ENCODE measurements around the gene ACACB.

ACACB gene

DNA sequence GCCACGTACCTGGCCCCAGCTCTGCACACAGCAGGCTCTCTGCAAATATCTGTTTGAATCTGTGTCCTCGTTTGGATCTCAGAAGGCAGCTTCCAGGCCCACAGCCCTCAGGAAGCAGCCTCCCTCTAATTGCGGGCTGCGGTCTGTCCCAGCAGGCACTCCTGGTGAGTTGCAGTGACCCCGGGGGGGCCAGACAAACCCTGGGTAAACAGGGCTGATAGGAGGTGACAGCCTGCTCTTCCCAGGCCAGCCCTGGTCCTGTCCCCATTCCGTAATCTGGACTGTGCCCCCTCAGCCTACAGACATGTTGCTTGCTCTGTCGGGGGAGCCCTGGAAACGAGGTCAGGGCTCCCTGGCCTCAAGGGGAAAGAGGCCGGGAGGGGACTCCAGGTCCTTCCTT lies 190.7 kb downstream of the ACACB start:
- Histone ChIP-seq H3K4me3 (ENCODE audit: low read length) (no peak overlapping the region), H3K36me3 (ENCODE audit: control insufficient read depth, insufficient read depth, low read length) (no peaks in the 10 kb centered on the region), H3K9me3 (ENCODE audit: control insufficient read depth, insufficient read depth, low read length) (no peaks in the 10 kb centered on the region), H3K4me1 (ENCODE audit: control insufficient read depth, insufficient read depth, low read length) (no peaks in the 10 kb centered on the region), H3K27ac (ENCODE audit: low read length) (no peak overlapping the region), H3K27me3 (ENCODE audit: control insufficient read depth, insufficient read depth, low read length) (peaks cover 25% of the 10 kb centered on the region; the same call in 1 of the 2 replicates)
- DNase-seq (ENCODE audit: low read depth, low spot score) = no peak
- no CpG with 5 or more reads among the region's 9 CpGs for WGBS (ENCODE audit: insufficient coverage, insufficient read length)

DNA sequence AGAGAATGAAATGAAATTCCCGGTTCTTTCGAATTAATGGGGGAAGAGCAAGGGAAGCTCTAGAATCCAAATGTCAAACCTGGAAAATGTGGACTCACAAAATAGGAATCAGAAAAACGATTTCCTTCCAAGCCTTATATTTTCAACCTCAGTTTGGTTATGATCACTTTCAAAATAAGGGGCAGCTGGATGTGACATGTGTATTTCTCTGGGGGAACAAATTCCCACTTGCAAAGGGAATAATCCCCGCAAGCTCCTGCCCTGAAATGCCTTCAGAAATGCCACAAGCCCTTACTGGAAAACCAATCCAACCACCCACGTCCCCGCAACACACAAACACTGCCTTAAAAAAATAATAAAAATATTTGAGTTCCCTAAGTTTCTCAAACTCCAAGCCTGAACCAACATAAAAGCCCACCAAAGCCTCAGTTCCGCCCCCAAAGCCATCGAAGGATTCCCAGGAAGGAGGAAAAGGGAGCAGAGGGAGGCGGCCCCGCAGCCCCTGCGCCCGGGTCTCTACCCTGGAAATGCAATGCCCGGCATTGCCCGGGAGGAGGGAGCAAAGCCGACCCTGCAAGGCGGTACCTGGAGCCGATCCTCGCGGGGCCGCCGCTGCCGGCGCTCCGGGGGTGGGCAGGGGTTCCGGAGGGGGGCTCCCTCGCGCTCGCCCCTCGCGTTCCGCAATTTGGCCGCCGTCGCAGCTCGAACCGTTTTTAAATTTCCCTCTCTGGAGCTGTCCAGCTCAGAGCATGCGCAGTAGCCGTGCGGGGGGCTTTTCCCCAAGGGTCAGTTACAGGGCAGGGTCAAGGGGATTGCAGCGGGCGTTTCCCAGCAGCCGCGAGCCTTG lies 192.4 kb downstream of the ACACB start, which contains the start of gene FOXN4:
Gene FOXN4, minus strand, starts transcription at position 751 of the 847 bp plus-strand sequence. CDS start 963 bp downstream, outside the sequence.
- DNase-seq (ENCODE audit: low read depth, low spot score) = no peak
- peak within 1 kb of the TSS; percentile 52; the same call in 1 of the 2 replicates for H3K4me3 ChIP-seq (ENCODE audit: low read length)
- WGBS (ENCODE audit: insufficient coverage, insufficient read length) = no CpG with 5 or more reads among the region's 43 CpGs

DNA sequence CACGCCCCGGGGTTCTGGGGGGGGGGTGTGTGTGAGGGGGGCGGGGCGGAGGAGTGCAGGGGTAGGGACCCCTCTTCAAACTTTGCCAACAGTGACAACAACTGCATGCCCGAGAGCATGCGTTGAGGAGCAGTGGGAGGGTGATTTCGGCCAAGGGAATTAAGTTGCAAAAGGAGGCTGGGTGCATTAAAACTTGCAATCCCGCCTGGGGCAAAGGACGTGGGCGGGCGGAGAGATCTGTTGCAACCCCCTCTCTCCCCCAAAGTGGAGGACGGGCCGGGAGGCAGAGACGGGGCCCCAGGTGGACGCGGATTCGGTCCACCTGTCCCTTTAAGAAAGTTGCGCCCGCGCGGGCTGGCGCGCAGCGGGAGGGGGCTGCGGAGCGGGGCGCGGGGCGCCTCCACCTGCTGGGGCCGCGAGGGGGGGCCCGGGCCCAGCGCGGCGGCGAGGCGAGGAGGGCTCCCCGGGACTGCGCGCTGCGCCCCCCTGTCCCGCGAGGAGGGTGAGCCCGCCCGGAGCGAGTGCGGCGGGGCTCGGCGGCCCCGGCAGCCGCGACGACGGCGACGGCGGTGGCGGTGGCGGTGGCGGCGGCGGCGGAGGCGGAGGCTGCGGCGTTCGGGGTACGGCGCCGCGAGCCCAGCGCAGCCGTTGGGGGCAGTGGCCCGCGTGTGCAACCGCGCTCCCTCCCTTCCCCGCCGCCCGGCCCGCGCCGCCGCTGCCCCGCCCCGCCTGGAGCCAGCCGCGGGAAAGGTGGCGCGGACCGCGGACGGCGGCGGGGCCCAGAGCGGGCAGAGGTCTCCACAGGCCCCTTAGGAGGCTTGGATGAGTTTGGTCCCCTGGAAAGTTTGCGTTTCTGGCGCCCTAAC lies 193.2 kb downstream of the ACACB start:
- Histone ChIP-seq H3K36me3 (ENCODE audit: control insufficient read depth, insufficient read depth, low read length) (no peaks in the 10 kb centered on the region), H3K27ac (ENCODE audit: low read length) (no peak overlapping the region), H3K9me3 (ENCODE audit: control insufficient read depth, insufficient read depth, low read length) (no peaks in the 10 kb centered on the region), H3K4me3 (ENCODE audit: low read length) (peak overlapping the region; percentile 52; the same call in 1 of the 2 replicates), H3K4me1 (ENCODE audit: control insufficient read depth, insufficient read depth, low read length) (no peaks in the 10 kb centered on the region), H3K27me3 (ENCODE audit: control insufficient read depth, insufficient read depth, low read length) (peaks cover 25% of the 10 kb centered on the region; the same call in 1 of the 2 replicates)
- no CpG with 5 or more reads among the region's 99 CpGs for WGBS (ENCODE audit: insufficient coverage, insufficient read length)
- no peak for DNase-seq (ENCODE audit: low read depth, low spot score)

More for the DNA sequence above, 192.4 kb downstream of the ACACB start, which contains the start of gene FOXN4:
- H3K36me3 ChIP-seq (ENCODE audit: control insufficient read depth, insufficient read depth, low read length) = no peaks in the 10 kb centered on the region
- peaks cover 25% of the 10 kb centered on the region; the same call in 1 of the 2 replicates for H3K27me3 ChIP-seq (ENCODE audit: control insufficient read depth, insufficient read depth, low read length)
- no peak within 1 kb of the TSS for H3K27ac ChIP-seq (ENCODE audit: low read length)
- H3K9me3 ChIP-seq (ENCODE audit: control insufficient read depth, insufficient read depth, low read length) = no peaks in the 10 kb centered on the region
- no peaks in the 10 kb centered on the region for H3K4me1 ChIP-seq (ENCODE audit: control insufficient read depth, insufficient read depth, low read length)

DNA sequence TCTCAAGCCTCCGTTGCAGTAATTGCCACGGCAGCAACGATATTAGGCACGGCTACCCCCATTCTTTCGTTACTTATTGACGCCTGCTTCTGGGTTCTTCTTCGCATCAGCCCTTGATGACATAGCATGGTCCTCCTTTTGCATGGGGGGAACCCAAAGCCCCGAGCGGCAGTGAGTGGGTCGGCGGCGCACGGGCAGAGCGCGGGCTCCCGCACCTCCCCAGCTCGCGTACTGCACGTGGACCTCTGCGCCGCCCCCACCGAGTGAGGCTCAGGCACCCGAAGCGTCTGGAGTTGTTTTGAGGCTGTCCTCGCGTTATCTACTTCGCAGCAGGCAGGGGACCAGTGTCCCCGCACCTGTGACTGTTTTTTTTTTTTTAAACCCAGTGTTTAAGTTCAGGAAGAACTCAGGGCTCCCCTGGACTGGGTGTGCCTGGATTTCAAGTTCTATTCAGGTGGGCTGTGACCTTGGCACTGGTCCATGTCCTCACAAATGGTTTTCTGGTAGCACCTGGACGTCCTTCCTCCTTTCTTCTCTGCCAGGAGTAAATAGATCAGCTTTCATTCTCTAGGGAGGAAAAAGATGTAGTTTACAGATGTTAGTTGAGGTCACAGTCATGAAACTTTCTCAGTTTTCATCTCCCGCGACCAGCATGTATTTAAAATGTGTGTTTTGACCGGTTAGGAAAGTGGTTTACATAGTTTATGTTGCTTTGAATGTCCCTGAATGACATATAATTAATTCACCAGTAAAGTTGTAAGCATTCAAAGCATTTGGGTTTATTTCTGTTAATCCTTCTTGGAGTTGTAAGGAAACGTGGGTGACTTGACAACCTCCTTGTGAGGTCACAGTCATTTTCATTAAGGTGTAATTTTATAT lies 194.1 kb downstream of the ACACB start:
- Histone ChIP-seq H3K9me3 (ENCODE audit: control insufficient read depth, insufficient read depth, low read length) (no peaks in the 10 kb centered on the region), H3K27me3 (ENCODE audit: control insufficient read depth, insufficient read depth, low read length) (peaks cover 25% of the 10 kb centered on the region; the same call in 1 of the 2 replicates), H3K4me1 (ENCODE audit: control insufficient read depth, insufficient read depth, low read length) (no peaks in the 10 kb centered on the region), H3K27ac (ENCODE audit: low read length) (no peak overlapping the region), H3K4me3 (ENCODE audit: low read length) (peak overlapping the region; percentile 52; the same call in 1 of the 2 replicates), H3K36me3 (ENCODE audit: control insufficient read depth, insufficient read depth, low read length) (no peaks in the 10 kb centered on the region)
- WGBS (ENCODE audit: insufficient coverage, insufficient read length) = no CpG with 5 or more reads among the region's 33 CpGs
- no peak for DNase-seq (ENCODE audit: low read depth, low spot score)

All from iPS DF 6.9 (cell line).